Islet of Langerhans (tissue), 1 donor: ENCODE data around the gene ADGRV1.

Experiments
- FAIRE-seq: peaks from one replicate; lab custom pipeline; 2011; peaks lifted over from hg19 to GRCh38; lab: Jason Lieb, UNC

The ADGRV1 gene

GRCh38 chr5:91139572-91140200 lies 581.1 kb downstream of the ADGRV1 start:
- FAIRE-seq: no peak

GRCh38 chr5:91140657-91141056 lies 582.1 kb downstream of the ADGRV1 start:
- FAIRE-seq: no peak

GRCh38 chr5:91141642-91142041 lies 583.0 kb downstream of the ADGRV1 start:
- FAIRE-seq: no peak

DNA sequence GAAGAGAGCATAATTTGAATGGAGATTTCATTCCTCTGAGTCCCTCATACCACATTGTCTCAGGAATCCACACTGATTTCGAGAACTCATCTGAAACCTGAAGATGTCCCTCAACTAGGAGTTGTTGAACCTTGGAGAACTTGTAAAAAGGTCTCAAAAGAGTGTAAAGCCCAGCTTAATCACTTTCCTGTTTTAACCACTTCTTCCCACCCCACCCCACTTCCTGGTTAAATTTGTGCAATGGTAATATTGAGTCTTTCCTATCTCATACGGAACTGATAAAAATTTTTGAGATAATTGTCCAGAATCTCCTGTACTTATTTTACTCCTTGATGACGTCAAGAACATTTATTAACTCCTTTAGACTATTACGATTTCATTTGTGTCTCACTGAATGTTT lies 583.8 kb downstream of the ADGRV1 start:
- FAIRE-seq: no peak

DNA sequence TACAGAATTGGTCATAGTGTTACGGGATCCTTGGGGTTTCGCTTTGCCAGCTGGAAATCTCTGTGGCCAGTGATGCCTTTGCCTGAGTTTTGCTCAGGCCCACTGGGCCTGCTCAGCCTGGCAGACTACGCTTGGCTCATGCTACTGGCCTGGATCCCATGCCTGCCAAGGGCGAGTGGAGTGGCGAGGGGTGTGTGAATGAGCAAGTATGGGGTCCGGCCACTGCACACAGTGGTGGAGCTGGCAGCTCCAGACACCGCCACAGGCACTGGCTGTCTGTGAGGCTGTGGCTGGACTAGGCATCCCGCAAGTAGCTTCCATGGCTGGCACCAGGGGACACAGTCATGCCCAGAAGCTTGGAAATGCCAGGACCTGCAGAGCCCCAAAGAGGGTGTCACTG lies 584.2 kb downstream of the ADGRV1 start:
- FAIRE-seq: no peak

- no peak for FAIRE-seq
Measured at GRCh38 chr5:91143840-91144239, 585.2 kb downstream of the ADGRV1 start.

DNA sequence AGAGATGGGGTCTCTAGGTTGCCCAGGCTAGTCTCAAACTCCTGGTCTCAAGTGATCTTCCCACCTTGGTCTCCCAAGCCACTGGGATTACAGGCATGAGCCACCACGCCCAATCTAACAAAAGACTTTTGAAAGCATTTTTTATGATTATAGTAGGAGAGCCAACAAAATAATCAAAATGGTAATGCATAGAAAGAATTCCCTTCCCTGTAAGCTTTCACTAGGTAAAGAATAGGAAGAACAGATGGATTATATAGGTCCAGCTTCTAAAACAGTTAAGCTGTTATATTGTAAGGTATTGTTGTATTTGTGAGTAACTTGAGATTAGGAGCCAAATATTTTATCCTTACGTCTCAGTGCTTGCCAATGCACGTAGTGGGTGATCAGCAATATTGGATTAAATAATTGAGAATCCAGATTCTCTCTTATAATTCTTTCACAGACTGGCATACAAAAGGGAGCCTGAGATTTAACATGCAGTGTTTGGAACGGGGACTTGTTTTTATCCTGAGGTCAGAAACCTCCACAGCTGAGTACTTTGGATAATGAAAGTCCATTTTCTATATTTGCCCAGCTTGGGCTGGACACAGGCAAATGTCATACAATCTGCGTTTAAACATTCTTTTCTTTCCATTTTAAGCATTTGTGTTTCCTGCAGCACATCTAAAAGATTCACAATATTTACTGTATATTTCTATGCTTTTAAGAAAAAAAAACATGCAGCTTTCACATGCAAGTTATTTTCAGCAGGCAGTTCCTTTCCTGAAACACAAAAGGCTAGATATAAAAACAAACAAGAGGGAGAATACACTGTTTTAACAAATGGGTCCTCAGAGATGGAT lies 586.1 kb downstream of the ADGRV1 start:
- no peak for FAIRE-seq

DNA sequence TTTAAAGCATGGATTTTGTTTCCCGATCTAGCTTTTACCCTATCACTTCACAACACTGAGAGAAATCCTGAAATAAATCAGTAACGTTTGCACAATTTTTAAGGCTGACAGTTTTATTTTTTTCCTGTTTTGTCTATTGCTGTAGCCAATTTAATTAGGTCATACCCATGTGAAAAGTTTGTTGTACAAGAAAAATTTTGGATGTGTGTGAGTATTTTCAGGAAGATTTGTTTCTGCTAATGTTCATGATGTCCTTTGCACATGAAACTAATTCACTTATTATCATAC lies 586.7 kb downstream of the ADGRV1 start:
- FAIRE-seq: peak; percentile 68

- FAIRE-seq: no peak
Measured at GRCh38 chr5:91146230-91146629, 587.6 kb downstream of the ADGRV1 start.

GRCh38 chr5:91146905-91147600 lies 588.5 kb downstream of the ADGRV1 start:
- FAIRE-seq: no peak

- FAIRE-seq: peak; percentile 100
Measured at GRCh38 chr5:91150234-91150633, 591.6 kb downstream of the ADGRV1 start.

GRCh38 chr5:91150636-91151035 lies 592.0 kb downstream of the ADGRV1 start:
- FAIRE-seq: no peak

DNA sequence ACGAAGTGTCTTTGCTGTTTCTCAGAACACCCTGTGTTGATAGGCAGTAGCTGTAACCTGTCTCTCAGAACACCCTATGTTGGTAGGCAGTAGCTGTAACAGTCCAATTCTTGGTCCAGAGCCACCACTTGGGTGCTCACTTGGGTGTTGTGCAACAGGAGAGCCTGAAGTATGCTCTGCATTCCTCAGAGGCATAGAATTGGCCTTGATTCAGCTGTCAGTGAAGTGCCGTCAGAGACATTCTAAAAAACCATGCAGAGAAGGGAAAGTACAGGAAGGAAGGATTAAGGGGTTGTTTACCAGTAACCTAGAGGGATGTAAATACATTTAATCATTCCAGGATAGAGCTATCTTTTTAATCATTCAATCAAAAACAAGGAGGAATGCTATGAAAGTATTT lies 593.4 kb downstream of the ADGRV1 start:
- no peak for FAIRE-seq

- no peak for FAIRE-seq
Measured at GRCh38 chr5:91154338-91154737, 595.7 kb downstream of the ADGRV1 start.

GRCh38 chr5:91155274-91155673 lies 596.7 kb downstream of the ADGRV1 start:
- FAIRE-seq: no peak

- FAIRE-seq: no peak
Measured at GRCh38 chr5:91156242-91156641, 597.6 kb downstream of the ADGRV1 start.

DNA sequence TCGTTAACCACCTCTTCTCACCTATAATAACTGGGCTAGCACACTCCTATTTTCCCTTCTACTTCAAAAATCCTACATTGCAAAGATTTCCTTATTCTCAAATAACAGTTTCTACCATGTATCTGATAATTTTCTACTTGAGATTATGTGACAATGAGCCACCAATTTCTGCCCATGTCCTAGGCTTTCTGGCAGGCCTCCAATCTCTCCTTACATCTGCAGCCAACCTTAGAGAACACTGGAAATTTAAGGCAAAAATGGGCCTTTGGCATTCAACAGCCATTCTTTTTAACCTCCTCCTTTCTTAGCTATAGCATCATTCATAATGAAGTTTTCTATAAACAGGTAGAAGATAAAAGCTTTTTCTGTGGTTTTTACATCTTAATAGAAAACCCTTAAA lies 599.4 kb downstream of the ADGRV1 start:
- FAIRE-seq: no peak

DNA sequence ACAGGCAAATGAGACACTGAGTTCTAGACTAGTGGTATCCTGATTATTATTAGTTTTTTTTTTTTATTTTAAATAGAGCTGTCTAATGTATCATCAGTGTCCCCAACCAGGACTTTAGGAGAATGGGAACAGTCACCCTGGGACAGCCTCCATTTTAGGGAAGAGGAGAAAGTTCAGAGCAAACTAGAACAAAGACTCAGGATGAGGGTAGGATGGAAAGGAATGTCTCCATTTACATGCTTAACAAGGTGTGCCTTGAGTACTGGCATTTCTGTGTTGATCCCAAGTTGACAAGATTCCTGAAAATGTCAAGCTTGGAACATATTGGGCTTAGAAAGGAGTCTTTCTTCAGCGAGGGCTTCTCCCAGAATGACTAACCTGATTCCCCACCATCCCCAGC lies 601.0 kb downstream of the ADGRV1 start:
- no peak for FAIRE-seq

DNA sequence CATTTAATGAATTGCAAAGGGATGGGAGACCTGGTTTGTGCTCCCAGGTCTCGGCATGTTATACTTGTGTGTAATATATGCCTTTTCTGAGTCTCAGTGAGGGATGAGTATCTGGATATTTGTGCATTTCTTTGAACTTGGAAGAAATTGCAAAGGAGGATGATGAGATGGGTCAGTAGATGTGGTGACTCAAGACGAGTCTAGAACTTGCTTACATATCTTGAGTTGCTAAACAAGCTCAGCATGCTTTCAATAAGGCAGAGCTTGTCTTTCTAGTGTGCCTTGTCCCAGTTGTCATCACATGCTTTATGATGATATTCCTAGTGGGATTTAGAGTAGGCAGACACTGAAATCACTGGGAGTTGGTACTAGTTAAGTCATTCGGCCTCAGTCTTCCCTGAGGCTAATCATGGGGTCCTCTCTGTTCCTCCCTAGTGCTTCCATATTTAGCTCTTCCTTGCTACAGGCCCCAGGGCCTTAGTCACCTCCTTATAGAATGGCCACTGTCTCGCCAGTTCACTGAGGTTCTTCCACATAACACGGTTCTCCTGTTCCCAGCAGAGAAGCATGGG lies 602.2 kb downstream of the ADGRV1 start:
- FAIRE-seq: no peak

DNA sequence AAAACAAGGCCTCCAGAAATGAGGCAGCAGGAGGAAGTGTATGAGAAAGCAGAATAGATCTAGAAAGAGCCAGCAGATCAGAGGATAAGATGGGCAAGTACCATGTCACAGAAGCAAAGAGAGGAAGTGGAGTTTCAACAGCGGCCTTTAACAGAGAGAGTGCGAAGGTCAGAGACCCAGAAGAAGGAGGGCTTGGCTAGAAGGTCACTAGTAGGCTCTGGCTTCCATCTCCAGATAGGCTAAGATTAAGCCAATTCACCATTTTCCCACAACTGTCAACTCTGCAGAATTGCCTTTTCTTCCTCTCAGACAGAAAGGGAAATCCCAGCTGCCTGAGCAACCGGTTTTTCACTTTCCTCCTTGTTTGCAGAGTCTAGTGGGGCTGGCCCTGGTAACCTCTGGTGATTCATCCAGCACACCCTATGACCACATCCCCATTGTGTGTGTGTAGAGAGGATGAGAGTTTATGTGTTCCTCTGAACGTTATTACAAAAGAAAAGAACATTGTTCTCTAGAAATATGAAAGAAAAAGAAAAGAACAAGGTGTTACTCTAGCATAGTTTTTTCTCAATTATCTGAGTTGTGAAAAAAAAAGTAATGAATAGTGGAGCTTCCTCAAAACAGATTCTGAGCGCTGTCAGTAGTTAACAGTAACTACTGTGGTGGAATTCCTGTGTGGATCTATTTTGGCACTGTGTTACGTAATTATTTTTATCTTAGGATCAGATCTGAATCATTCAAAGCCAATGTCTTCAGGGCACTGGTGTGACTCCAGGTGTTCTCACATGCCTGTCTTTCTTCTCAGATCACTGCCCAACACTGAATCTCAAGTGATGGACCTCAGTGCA lies 604.2 kb downstream of the ADGRV1 start:
- peak; percentile 79 for FAIRE-seq

DNA sequence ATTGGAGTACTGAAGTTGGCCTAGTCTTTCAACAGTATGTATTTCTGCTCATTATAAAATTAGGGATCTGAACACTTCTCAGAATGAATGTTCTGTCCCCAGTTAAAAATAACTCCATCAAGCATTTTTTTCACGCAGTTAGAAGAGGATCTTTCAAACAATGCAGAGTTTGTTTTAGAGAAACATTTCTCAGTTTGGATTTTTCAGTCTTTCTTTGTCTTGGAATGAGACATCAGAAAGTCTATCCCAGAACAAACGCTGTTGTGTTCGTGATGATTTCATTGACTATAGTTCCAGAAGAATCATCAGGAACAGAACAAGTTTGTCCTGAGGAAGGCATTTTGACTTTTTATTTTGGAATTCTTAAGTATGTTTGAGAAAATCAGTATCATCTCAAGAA lies 605.8 kb downstream of the ADGRV1 start:
- FAIRE-seq: no peak
